ENCODE measurements around the gene BLNK. TPM values are rescaled to one million over a fixed set of nuclear protein-coding genes. Genes with fewer than 3 reads are reported as not detected.
A peak's percentile ranks its signal among the peaks of the same experiment; 100 is the strongest.

The BLNK gene
- total RNA-seq, 1 donor from 2014 or later: not detected

GRCh38 chr10:96260014-96260413, 11.4 kb downstream of the BLNK start:
- H3K9me3 Mint-ChIP-seq (ENCODE audit: unreplicated experiment): peaks cover 2% of the 10 kb centered on the region
- H3K36me3 Mint-ChIP-seq (ENCODE audit: unreplicated experiment): no peaks in the 10 kb centered on the region
- H3K4me1 Mint-ChIP-seq (ENCODE audit: low read depth, unreplicated experiment): peaks cover 16% of the 10 kb centered on the region
- H3K27ac Mint-ChIP-seq (ENCODE audit: unreplicated experiment): peak overlapping the region; percentile 80
- no peak for DNase-seq
- peaks cover 5% of the 10 kb centered on the region for H3K27me3 Mint-ChIP-seq (ENCODE audit: unreplicated experiment)
- peak overlapping the region; percentile 36 for H3K4me3 Mint-ChIP-seq (ENCODE audit: unreplicated experiment)
- TF ChIP-seq, protein P1, sequence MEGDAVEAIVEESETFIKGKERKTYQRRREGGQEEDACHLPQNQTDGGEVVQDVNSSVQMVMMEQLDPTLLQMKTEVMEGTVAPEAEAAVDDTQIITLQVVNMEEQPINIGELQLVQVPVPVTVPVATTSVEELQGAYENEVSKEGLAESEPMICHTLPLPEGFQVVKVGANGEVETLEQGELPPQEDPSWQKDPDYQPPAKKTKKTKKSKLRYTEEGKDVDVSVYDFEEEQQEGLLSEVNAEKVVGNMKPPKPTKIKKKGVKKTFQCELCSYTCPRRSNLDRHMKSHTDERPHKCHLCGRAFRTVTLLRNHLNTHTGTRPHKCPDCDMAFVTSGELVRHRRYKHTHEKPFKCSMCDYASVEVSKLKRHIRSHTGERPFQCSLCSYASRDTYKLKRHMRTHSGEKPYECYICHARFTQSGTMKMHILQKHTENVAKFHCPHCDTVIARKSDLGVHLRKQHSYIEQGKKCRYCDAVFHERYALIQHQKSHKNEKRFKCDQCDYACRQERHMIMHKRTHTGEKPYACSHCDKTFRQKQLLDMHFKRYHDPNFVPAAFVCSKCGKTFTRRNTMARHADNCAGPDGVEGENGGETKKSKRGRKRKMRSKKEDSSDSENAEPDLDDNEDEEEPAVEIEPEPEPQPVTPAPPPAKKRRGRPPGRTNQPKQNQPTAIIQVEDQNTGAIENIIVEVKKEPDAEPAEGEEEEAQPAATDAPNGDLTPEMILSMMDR (IDR thresholded peaks at IDR 0.05; ENCODE audit: partially characterized antibody, unreplicated experiment): no peak

DNA sequence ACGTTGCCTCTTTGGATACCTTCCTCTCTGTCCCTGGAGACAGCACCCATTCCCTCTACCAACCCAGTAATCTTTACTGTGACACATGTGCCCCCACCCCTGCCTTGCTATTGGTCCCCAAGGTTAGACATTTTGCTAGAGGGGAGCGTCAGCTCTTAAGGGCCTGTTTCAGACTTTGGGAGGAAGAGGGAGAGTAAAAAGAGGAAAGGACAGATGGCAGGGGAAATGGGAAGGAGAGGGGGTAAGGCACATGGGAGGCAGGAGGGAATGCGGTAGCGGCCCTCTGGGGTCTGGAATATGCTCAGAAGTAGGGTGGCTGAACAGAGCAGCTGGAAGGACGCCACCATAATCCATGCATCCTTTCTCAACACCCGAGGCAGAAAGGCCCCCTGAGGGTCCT, 12.2 kb downstream of the BLNK start:
- no peak overlapping the region for H3K4me3 Mint-ChIP-seq (ENCODE audit: unreplicated experiment)
- H3K36me3 Mint-ChIP-seq (ENCODE audit: unreplicated experiment): no peaks in the 10 kb centered on the region
- TF ChIP-seq, protein P1 (IDR thresholded peaks at IDR 0.05; ENCODE audit: partially characterized antibody, unreplicated experiment): no peak
- peaks cover 2% of the 10 kb centered on the region for H3K9me3 Mint-ChIP-seq (ENCODE audit: unreplicated experiment)
- DNase-seq: no peak
- no peak overlapping the region for H3K27ac Mint-ChIP-seq (ENCODE audit: unreplicated experiment)
- H3K4me1 Mint-ChIP-seq (ENCODE audit: low read depth, unreplicated experiment): peaks cover 18% of the 10 kb centered on the region
- peaks cover 5% of the 10 kb centered on the region for H3K27me3 Mint-ChIP-seq (ENCODE audit: unreplicated experiment)

DNA sequence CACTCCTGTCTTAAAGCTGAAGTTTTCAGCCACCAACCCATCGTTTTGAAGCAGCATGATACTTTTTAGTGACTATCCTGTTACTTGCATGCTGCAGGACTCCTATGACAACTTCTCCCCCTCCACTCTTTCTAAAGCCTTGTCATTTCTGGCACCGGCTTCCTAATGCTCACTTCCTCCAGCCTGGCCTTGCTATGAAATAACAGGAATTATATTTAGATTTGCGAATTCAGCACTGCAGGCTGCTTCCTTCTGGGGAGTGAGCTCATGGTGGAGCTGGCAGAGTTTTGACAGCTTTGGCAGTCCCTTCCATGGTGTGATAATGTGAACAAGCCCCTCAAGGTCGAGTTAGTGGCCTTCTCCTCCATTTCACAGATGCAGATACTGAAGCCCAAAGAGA, 13.4 kb downstream of the BLNK start:
- H3K27me3 Mint-ChIP-seq (ENCODE audit: unreplicated experiment): peaks cover 5% of the 10 kb centered on the region
- H3K4me3 Mint-ChIP-seq (ENCODE audit: unreplicated experiment): no peak overlapping the region
- H3K36me3 Mint-ChIP-seq (ENCODE audit: unreplicated experiment): no peaks in the 10 kb centered on the region
- no peak for DNase-seq
- H3K27ac Mint-ChIP-seq (ENCODE audit: unreplicated experiment): no peak overlapping the region
- peaks cover 18% of the 10 kb centered on the region for H3K4me1 Mint-ChIP-seq (ENCODE audit: low read depth, unreplicated experiment)
- H3K9me3 Mint-ChIP-seq (ENCODE audit: unreplicated experiment): peaks cover 2% of the 10 kb centered on the region
- TF ChIP-seq, protein P1 (IDR thresholded peaks at IDR 0.05; ENCODE audit: partially characterized antibody, unreplicated experiment): no peak

DNA sequence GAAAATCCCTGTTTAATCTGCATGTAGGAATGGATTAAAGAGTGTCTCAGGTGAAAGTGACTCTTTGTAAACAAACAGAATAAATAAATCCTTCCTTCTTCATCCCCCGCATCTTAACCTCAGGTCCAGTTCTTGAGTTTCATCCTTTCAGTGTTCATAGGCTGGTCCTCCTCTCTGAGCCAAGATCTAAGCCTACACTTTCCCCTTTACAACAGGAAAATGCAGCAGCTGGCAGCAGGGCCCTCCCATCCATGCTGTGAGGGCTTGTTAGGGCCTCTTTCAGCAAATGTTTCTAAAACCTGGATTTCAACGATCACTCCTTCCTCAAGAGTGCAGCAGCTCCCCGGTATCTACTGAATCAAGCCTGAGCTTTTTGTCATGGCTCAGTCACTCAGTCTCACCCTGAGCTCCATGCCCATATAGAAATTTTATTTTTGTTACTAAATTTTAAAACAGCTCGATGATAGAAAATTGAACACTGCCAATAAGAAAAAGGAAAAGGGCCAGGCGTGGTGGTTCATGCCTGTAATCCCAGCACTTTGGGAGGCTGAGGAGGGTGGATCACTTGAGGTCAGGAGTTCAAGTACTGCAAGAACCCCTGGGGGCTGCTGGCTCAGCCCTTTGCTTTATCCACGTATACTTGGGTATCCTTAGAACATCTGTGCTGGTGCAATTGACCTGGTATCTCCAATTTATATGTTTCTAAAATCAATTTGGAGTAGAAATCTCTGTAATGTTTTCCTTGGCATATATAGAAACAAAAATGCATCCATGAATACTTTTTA, 15.6 kb downstream of the BLNK start:
- Mint-ChIP-seq H3K4me3 (ENCODE audit: unreplicated experiment) (no peak overlapping the region), H3K4me1 (ENCODE audit: low read depth, unreplicated experiment) (peaks cover 18% of the 10 kb centered on the region), H3K36me3 (ENCODE audit: unreplicated experiment) (no peaks in the 10 kb centered on the region), H3K9me3 (ENCODE audit: unreplicated experiment) (peaks cover 2% of the 10 kb centered on the region), H3K27me3 (ENCODE audit: unreplicated experiment) (peaks cover 5% of the 10 kb centered on the region), H3K27ac (ENCODE audit: unreplicated experiment) (peak overlapping the region; percentile 15)
- no peak for DNase-seq
- TF ChIP-seq, protein P1 (IDR thresholded peaks at IDR 0.05; ENCODE audit: partially characterized antibody, unreplicated experiment): no peak

GRCh38 chr10:96254976-96255375, 16.4 kb downstream of the BLNK start:
- no peaks in the 10 kb centered on the region for H3K9me3 Mint-ChIP-seq (ENCODE audit: unreplicated experiment)
- DNase-seq: no peak
- peaks cover under 1% of the 10 kb centered on the region for H3K27me3 Mint-ChIP-seq (ENCODE audit: unreplicated experiment)
- no peak overlapping the region for H3K27ac Mint-ChIP-seq (ENCODE audit: unreplicated experiment)
- H3K36me3 Mint-ChIP-seq (ENCODE audit: unreplicated experiment): no peaks in the 10 kb centered on the region
- H3K4me1 Mint-ChIP-seq (ENCODE audit: low read depth, unreplicated experiment): peaks cover 12% of the 10 kb centered on the region
- no peak overlapping the region for H3K4me3 Mint-ChIP-seq (ENCODE audit: unreplicated experiment)
- TF ChIP-seq, protein P1 (IDR thresholded peaks at IDR 0.05; ENCODE audit: partially characterized antibody, unreplicated experiment): no peak

Data from glutamatergic neuron (in vitro differentiated cells).